ENCODE measurements around the gene LONP1. TPM values are rescaled to one million over a fixed set of nuclear protein-coding genes. Genes with fewer than 3 reads are reported as not detected.

The LONP1 gene
- total RNA-seq, 1 experiment from 2014 or later = 180 TPM

DNA sequence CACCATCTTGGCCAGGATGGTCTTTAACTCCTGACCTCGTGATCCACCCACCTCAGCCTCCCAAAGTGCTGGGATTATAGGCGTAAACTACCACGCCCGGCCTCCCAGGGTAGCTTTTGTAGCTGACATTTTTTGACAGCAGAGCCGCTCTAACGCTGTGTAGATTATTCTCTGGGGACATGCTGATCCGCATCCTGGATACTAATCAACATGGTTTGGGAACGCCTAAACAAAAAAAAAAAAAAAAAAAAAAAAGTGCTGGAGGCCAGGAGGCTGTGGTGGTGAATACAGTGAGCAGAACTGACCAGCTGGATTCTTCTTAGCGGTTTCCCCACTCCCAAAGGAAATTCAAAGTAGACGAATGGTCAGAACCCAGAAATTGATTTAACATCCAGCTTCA lies 5.1 kb downstream of the LONP1 start:
- Histone ChIP-seq H3K9me2 (ENCODE audit: insufficient read depth) (no peaks in the 10 kb centered on the region), H3K4me2 (ENCODE audit: low read length) (no peak overlapping the region), H3K4me1 (ENCODE audit: control insufficient read depth in 1 of 2, insufficient read depth in 2 of 2, low read length in 2 of 2) (peaks cover 8 to 18% of the 10 kb centered on the region in 2 experiments), H3K9ac (ENCODE audit: low read length) (no peak overlapping the region), H3K9me3 (ENCODE audit: control insufficient read depth in 1 of 2, insufficient read depth in 1 of 2, low read depth in 1 of 2, low read length in 2 of 2) (no peaks in the 10 kb centered on the region), H3K79me2 (ENCODE audit: insufficient read depth, low read length) (peaks cover 87% of the 10 kb centered on the region), H3K4me3 (replicated peaks in 1 of 2; ENCODE audit: low read depth in 1 of 2, low read length in 2 of 2) (no peak overlapping the region), H3K27me3 (ENCODE audit: insufficient read depth, low read length) (no peaks in the 10 kb centered on the region), H3K36me3 (ENCODE audit: control insufficient read depth in 1 of 2, insufficient read depth in 2 of 2, low read length in 2 of 2) (peaks cover 31 to 43% of the 10 kb centered on the region in 2 experiments; a peak in 3 of 4 replicates), H3K27ac (ENCODE audit: low read depth, low read length) (no peak overlapping the region), H2AFZ (ENCODE audit: low read depth, low read length, poor library complexity, severe bottlenecking) (no peak overlapping the region), H4K20me1 (ENCODE audit: insufficient read depth) (peaks cover 5% of the 10 kb centered on the region; the same call in 1 of the 2 replicates)
- intact Hi-C loops (cut with micrococcal nuclease) = no loop called here
- DNase-seq (ENCODE audit: low read depth, low spot score) (no peak), ATAC-seq (no peak)
- POLR2A ChIA-PET = interaction anchor here (1.2 kb wide), 1 partner anchor 15 kb away, joined by 3 read pairs; no protein-coding TSS in a partner anchor
- TF ChIP-seq, protein P1, sequence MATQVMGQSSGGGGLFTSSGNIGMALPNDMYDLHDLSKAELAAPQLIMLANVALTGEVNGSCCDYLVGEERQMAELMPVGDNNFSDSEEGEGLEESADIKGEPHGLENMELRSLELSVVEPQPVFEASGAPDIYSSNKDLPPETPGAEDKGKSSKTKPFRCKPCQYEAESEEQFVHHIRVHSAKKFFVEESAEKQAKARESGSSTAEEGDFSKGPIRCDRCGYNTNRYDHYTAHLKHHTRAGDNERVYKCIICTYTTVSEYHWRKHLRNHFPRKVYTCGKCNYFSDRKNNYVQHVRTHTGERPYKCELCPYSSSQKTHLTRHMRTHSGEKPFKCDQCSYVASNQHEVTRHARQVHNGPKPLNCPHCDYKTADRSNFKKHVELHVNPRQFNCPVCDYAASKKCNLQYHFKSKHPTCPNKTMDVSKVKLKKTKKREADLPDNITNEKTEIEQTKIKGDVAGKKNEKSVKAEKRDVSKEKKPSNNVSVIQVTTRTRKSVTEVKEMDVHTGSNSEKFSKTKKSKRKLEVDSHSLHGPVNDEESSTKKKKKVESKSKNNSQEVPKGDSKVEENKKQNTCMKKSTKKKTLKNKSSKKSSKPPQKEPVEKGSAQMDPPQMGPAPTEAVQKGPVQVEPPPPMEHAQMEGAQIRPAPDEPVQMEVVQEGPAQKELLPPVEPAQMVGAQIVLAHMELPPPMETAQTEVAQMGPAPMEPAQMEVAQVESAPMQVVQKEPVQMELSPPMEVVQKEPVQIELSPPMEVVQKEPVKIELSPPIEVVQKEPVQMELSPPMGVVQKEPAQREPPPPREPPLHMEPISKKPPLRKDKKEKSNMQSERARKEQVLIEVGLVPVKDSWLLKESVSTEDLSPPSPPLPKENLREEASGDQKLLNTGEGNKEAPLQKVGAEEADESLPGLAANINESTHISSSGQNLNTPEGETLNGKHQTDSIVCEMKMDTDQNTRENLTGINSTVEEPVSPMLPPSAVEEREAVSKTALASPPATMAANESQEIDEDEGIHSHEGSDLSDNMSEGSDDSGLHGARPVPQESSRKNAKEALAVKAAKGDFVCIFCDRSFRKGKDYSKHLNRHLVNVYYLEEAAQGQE (IDR thresholded peaks at IDR 0.05; ENCODE audit: low read depth) = no peak
- TF ChIP-seq FOSL1 (IDR thresholded peaks at IDR 0.05; ENCODE audit: low read depth) (no peak), JUND (IDR thresholded peaks at IDR 0.05) (no peak), POLR2A (IDR thresholded peaks at IDR 0.05; ENCODE audit: borderline replicate concordance, extremely low read depth, insufficient read depth, insufficient read length) (no peak), SIN3A (IDR thresholded peaks at IDR 0.05; ENCODE audit: low read depth) (no peak), YY1 (IDR thresholded peaks at IDR 0.05; ENCODE audit: extremely low read depth, insufficient replicate concordance, low read depth, low read length) (no peak), CEBPB (IDR thresholded peaks at IDR 0.05; ENCODE audit: low read depth) (no peak), RAD21 (IDR thresholded peaks at IDR 0.05; ENCODE audit: low read depth) (no peak), EZH2phosphoT487 (IDR thresholded peaks at IDR 0.05; ENCODE audit: borderline replicate concordance) (no peak), EZH2 (IDR thresholded peaks at IDR 0.05) (no peak), EGR1 (IDR thresholded peaks at IDR 0.05; ENCODE audit: low read depth) (no peak), ZNF274 (IDR thresholded peaks at IDR 0.05; ENCODE audit: low read depth, low read length) (no peak), SP1 (IDR thresholded peaks at IDR 0.05; ENCODE audit: low read depth) (no peak), POLR2AphosphoS5 (IDR thresholded peaks at IDR 0.05; ENCODE audit: low read depth, low read length) (no peak), ELF1 (IDR thresholded peaks at IDR 0.05; ENCODE audit: borderline replicate concordance, low read depth) (no peak)
- TF ChIP-seq, protein P2, sequence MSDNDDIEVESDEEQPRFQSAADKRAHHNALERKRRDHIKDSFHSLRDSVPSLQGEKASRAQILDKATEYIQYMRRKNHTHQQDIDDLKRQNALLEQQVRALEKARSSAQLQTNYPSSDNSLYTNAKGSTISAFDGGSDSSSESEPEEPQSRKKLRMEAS (IDR thresholded peaks at IDR 0.05) = no peak
- TF ChIP-seq, protein P3, sequence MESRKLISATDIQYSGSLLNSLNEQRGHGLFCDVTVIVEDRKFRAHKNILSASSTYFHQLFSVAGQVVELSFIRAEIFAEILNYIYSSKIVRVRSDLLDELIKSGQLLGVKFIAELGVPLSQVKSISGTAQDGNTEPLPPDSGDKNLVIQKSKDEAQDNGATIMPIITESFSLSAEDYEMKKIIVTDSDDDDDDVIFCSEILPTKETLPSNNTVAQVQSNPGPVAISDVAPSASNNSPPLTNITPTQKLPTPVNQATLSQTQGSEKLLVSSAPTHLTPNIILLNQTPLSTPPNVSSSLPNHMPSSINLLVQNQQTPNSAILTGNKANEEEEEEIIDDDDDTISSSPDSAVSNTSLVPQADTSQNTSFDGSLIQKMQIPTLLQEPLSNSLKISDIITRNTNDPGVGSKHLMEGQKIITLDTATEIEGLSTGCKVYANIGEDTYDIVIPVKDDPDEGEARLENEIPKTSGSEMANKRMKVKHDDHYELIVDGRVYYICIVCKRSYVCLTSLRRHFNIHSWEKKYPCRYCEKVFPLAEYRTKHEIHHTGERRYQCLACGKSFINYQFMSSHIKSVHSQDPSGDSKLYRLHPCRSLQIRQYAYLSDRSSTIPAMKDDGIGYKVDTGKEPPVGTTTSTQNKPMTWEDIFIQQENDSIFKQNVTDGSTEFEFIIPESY (IDR thresholded peaks at IDR 0.05; ENCODE audit: extremely low read depth, insufficient replicate concordance, low read length) = no peak
- TF ChIP-seq, protein P4, sequence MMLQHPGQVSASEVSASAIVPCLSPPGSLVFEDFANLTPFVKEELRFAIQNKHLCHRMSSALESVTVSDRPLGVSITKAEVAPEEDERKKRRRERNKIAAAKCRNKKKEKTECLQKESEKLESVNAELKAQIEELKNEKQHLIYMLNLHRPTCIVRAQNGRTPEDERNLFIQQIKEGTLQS (IDR thresholded peaks at IDR 0.05) = no peak
- TF ChIP-seq, protein P5, sequence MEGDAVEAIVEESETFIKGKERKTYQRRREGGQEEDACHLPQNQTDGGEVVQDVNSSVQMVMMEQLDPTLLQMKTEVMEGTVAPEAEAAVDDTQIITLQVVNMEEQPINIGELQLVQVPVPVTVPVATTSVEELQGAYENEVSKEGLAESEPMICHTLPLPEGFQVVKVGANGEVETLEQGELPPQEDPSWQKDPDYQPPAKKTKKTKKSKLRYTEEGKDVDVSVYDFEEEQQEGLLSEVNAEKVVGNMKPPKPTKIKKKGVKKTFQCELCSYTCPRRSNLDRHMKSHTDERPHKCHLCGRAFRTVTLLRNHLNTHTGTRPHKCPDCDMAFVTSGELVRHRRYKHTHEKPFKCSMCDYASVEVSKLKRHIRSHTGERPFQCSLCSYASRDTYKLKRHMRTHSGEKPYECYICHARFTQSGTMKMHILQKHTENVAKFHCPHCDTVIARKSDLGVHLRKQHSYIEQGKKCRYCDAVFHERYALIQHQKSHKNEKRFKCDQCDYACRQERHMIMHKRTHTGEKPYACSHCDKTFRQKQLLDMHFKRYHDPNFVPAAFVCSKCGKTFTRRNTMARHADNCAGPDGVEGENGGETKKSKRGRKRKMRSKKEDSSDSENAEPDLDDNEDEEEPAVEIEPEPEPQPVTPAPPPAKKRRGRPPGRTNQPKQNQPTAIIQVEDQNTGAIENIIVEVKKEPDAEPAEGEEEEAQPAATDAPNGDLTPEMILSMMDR (IDR thresholded peaks at IDR 0.05 in 2 of 3, conservative IDR thresholded peaks at IDR 0.05 in 1 of 3; ENCODE audit: borderline replicate concordance in 1 of 3, insufficient read depth in 1 of 3, low read depth in 2 of 3, low read length in 2 of 3) = no peak
- RAD21 ChIA-PET (ENCODE audit: low non-redundant PET in 1 of 2, low total read pairs in 2 of 2, uncharacterized antibody in 2 of 2, unreplicated experiment in 2 of 2) = no interaction called here
- BruUV-seq (replicated peaks) = no TSS peak
- CTCF ChIA-PET = no interaction called here
